GM10266 (cell line): Measurements from ENCODE around the gene GSTK1.
"Not testable (repeated sequence)": the region's sequence is repeated elsewhere in the genome, so short reads cannot be mapped to it uniquely, and the experiment has no call there.

ENCODE experiments used
- DNase-seq: peaks from one replicate; pipeline ENCODE4 v3.0.0; 2012; ENCODE audit errors: extremely low spot score
- CTCF ChIP-seq: IDR thresholded peaks from 2 replicates; pipeline ENCODE4 v1.5.1; 2012; ENCODE audit warnings: mild to moderate bottlenecking, low read depth; ENCODE audit not compliant: control insufficient read depth, insufficient read depth; ENCODE audit errors: missing control alignments

GSTK1 gene

GRCh38 chr7:143256932-143257331 is 6.3 kb upstream of the GSTK1 start:
- TF ChIP-seq CTCF: no peak
- peak; percentile 33 for DNase-seq

- DNase-seq: no peak
- no peak for TF ChIP-seq CTCF
Measured at GRCh38 chr7:143257501-143257900, 5.7 kb upstream of the GSTK1 start.

GRCh38 chr7:143258831-143259230 is 4.4 kb upstream of the GSTK1 start:
- DNase-seq: peak; percentile 46
- no peak for TF ChIP-seq CTCF

GRCh38 chr7:143259765-143260164 is 3.5 kb upstream of the GSTK1 start:
- DNase-seq: no peak
- no peak for TF ChIP-seq CTCF

- DNase-seq: no peak
- TF ChIP-seq CTCF: no peak
Measured at GRCh38 chr7:143261901-143262300, 1.3 kb upstream of the GSTK1 start.

- not testable (repeated sequence) for DNase-seq
Measured at GRCh38 chr7:143264196-143264568, 941 bp downstream of the GSTK1 start.

GRCh38 chr7:143265017-143265693 is 1.9 kb downstream of the GSTK1 start:
- no peak for TF ChIP-seq CTCF
- no peak for DNase-seq

- TF ChIP-seq CTCF: no peak
- no peak for DNase-seq
Measured at GRCh38 chr7:143269251-143269650, 6.0 kb downstream of the GSTK1 start.
